Fibroblast of lung (primary cell): ENCODE measurements around the gene FADD. TPM values are rescaled to one million over a fixed set of nuclear protein-coding genes. Genes with fewer than 3 reads are reported as not detected.

Source experiments
- DNase-seq, 2 donors: peaks; one replicate each; pipeline versions ENCODE4 v3.0.0 to v3.0.0-alpha.2; 2010; ENCODE audit warnings: low read depth in 2 of 2
- H2AFZ ChIP-seq: 2 replicates; pipeline ENCODE4 v1.5.1; 2012; ENCODE audit warnings: low read length, control low read depth, inconsistent platforms
- H3K27ac ChIP-seq: 2 replicates; pipeline ENCODE4 v1.5.1; 2011; ENCODE audit warnings: low read length, control low read depth; ENCODE audit not compliant: insufficient read depth
- H3K27me3 ChIP-seq: 2 replicates; pipeline ENCODE4 v1.5.1; 2011; ENCODE audit warnings: mild to moderate bottlenecking, low read length; ENCODE audit not compliant: control insufficient read depth, insufficient read depth
- H3K36me3 ChIP-seq: 2 replicates; pipeline ENCODE4 v1.5.1; 2011; ENCODE audit warnings: low read length; ENCODE audit not compliant: control insufficient read depth, insufficient read depth
- H3K4me1 ChIP-seq: 2 replicates; pipeline ENCODE4 v1.5.1; 2011; ENCODE audit warnings: low read length; ENCODE audit not compliant: control insufficient read depth, insufficient read depth; ENCODE audit errors: extremely low read depth
- H3K4me2 ChIP-seq: 2 replicates; pipeline ENCODE4 v1.5.1; 2011; ENCODE audit warnings: low read length, control low read depth; ENCODE audit not compliant: insufficient read depth; ENCODE audit errors: extremely low read depth
- H3K4me3 ChIP-seq, 4 experiments: fragments of 200-600 bp in 1 of 4; sonication (generic) in 1 of 4; replicated peaks in 1 of 4; 2 replicates each; pipeline ENCODE4 v1.5.1; 2011 to 2016; ENCODE audit warnings: low read length in 4 of 4, low read depth in 3 of 4, mild to moderate bottlenecking in 3 of 4, control low read depth in 2 of 4, inconsistent platforms in 1 of 4, mixed read lengths in 1 of 4; ENCODE audit not compliant: insufficient read depth in 1 of 4; ENCODE audit errors: control extremely low read depth in 1 of 4
- H3K79me2 ChIP-seq: 2 replicates; pipeline ENCODE4 v1.5.1; 2012; ENCODE audit warnings: mild to moderate bottlenecking, low read length, inconsistent platforms; ENCODE audit not compliant: control insufficient read depth, insufficient read depth
- H3K9ac ChIP-seq: 2 replicates; pipeline ENCODE4 v1.5.1; 2011; ENCODE audit warnings: mild to moderate bottlenecking, low read length, control low read depth; ENCODE audit not compliant: insufficient read depth
- H3K9me3 ChIP-seq: 2 replicates; pipeline ENCODE4 v1.5.1; 2012; ENCODE audit warnings: low read depth, low read length; ENCODE audit not compliant: control insufficient read depth, insufficient read depth
- H4K20me1 ChIP-seq: 2 replicates; pipeline ENCODE4 v1.5.1; 2011; ENCODE audit warnings: low read length; ENCODE audit not compliant: control insufficient read depth, insufficient read depth; ENCODE audit errors: extremely low read depth
- EZH2 ChIP-seq: IDR thresholded peaks from 2 replicates; pipeline ENCODE4 v1.5.1; 2012; ENCODE audit warnings: low read length, control low read depth, mild to moderate bottlenecking; ENCODE audit errors: missing control alignments
- polyA plus RNA-seq, 2 donors: library from polyadenylated mRNA; depleted of rRNA in 1 of 2; stranded (reverse) in 1 of 2; unstranded in 1 of 2; fragments of >200 nt; gene quantifications; 2 replicates each; pipeline ENCODE4 v1.2.1, GENCODE V29; 2011 to 2012; ENCODE audit warnings: missing spikeins in 1 of 2
- total RNA-seq: library from RNA; depleted of rRNA; stranded (reverse); fragments of >200 nt; gene quantifications from 2 replicates; pipeline ENCODE4 v1.2.1, GENCODE V29; 2014
- TF ChIP-seq, protein P1 (sequence below), 2 donors: IDR thresholded peaks in 1 of 2; conservative IDR thresholded peaks in 1 of 2; 1 replicate in 1 of 2; 2 replicates in 1 of 2; pipeline ENCODE4 v1.5.1; 2011 to 2012; ENCODE audit warnings: low read length in 2 of 2, control low read depth in 1 of 2, inconsistent platforms in 1 of 2, low read depth in 1 of 2, mild to moderate bottlenecking in 1 of 2

The FADD gene
- total and polyA plus RNA-seq, 2 donors (not counting 1 experiment from before 2014, with no cell fraction given), result 26.3 to 32.0 TPM

GRCh38 chr11:70247710-70248072 is 44.6 kb downstream of the FADD start:
- H4K20me1 ChIP-seq, result no peaks in the 10 kb centered on the region
- no peaks in the 10 kb centered on the region for H3K9me3 ChIP-seq
- TF ChIP-seq, protein P1, sequence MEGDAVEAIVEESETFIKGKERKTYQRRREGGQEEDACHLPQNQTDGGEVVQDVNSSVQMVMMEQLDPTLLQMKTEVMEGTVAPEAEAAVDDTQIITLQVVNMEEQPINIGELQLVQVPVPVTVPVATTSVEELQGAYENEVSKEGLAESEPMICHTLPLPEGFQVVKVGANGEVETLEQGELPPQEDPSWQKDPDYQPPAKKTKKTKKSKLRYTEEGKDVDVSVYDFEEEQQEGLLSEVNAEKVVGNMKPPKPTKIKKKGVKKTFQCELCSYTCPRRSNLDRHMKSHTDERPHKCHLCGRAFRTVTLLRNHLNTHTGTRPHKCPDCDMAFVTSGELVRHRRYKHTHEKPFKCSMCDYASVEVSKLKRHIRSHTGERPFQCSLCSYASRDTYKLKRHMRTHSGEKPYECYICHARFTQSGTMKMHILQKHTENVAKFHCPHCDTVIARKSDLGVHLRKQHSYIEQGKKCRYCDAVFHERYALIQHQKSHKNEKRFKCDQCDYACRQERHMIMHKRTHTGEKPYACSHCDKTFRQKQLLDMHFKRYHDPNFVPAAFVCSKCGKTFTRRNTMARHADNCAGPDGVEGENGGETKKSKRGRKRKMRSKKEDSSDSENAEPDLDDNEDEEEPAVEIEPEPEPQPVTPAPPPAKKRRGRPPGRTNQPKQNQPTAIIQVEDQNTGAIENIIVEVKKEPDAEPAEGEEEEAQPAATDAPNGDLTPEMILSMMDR (conservative IDR thresholded peaks at IDR 0.05 in 1 of 2, IDR thresholded peaks at IDR 0.05 in 1 of 2; ENCODE audit: low read depth in 1 of 2, low read length in 2 of 2), result no peak
- no peak for TF ChIP-seq EZH2
- peak in 1 of 2 donors; percentile 29 for DNase-seq
- H3K27ac ChIP-seq, result no peak overlapping the region
- H3K27me3 ChIP-seq, result peaks cover 4% of the 10 kb centered on the region
- no peak overlapping the region for H3K9ac ChIP-seq
- H3K36me3 ChIP-seq, result no peaks in the 10 kb centered on the region
- no peaks in the 10 kb centered on the region for H3K4me1 ChIP-seq
- no peak overlapping the region for H3K4me3 ChIP-seq
- no peak overlapping the region for H2AFZ ChIP-seq
- no peaks in the 10 kb centered on the region for H3K79me2 ChIP-seq
- H3K4me2 ChIP-seq, result no peak overlapping the region

DNA sequence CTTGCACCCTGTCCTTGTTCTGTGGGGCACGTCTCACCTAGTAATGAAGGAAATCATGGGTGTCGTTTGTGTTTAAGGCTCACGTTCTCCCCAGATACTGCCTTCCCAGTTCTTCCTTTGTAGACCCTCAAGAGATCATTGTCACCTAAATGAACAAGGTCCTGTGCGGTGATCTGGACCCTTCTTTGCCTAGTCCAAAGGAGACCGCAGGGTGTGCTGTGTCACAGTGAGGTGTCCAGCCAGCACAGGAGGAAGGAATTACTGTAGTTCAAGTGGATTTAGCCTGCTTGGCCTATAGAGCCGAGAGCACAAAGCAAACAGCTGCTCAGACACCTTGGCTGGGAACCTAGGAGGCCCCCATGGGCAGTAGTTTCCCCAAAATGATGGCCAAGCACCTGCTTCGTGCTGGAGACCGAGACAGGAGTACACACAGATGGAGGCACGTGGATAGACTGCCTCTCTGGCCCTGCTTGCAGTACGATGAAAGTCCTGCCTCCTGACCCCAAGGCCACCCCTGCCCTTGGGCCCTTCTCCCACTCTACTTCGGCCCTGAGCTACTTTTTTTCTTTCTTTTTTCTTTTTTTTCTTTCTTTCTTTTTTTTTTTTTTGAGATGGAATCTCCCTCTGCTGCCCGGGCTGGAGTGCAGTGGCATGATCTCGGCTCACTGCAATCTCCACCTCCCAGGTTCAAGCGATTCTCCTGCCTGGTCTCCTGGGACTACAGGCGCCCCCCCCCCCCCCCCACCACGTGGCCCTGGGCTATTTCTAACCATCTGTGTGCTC is 48.0 kb downstream of the FADD start:
- no peak overlapping the region for H3K9ac ChIP-seq
- no peaks in the 10 kb centered on the region for H3K36me3 ChIP-seq
- no peaks in the 10 kb centered on the region for H4K20me1 ChIP-seq
- no peak for TF ChIP-seq EZH2
- TF ChIP-seq, protein P1 (conservative IDR thresholded peaks at IDR 0.05 in 1 of 2, IDR thresholded peaks at IDR 0.05 in 1 of 2; ENCODE audit: low read depth in 1 of 2, low read length in 2 of 2), result no peak
- no peaks in the 10 kb centered on the region for H3K79me2 ChIP-seq
- H3K4me2 ChIP-seq, result no peak overlapping the region
- H3K27me3 ChIP-seq, result peaks cover 7% of the 10 kb centered on the region
- H2AFZ ChIP-seq, result no peak overlapping the region
- no peaks in the 10 kb centered on the region for H3K9me3 ChIP-seq
- no peak overlapping the region for H3K4me3 ChIP-seq
- H3K27ac ChIP-seq, result no peak overlapping the region
- no peak for DNase-seq
- H3K4me1 ChIP-seq, result no peaks in the 10 kb centered on the region

DNA sequence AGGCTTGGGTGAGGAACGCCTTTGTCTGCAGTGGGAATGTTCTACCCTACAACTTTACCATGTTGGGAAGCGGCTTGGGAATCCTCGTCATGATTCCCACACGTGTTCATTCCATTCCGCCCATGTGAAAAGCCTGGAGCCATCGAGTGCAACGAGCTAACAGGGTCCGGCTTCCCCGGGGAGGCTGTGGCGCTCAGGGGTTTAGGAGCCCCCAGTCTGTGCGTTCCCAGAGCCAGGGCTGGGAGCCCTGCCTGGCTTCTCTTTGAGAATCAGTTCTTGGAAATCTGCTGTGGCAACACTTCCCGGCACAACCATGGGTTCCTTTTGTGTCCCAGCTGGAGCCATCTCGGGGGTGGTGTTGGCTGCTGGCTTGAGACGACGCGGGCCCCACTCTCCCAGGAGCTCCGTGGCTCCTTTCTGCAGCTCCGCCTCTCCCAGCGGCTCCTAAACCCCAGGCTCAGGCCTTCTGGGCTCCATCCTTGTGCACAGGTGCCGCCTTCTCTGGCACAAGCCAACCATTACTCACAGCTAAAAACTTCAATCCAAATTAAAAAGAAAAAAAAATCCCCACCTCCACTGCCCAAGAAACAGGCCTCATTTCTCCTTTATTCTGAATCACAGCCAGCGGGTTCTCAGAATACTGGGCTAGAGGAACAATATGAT is 48.7 kb downstream of the FADD start:
- no peaks in the 10 kb centered on the region for H3K36me3 ChIP-seq
- DNase-seq, result peak in 1 of 2 donors; percentile 79
- no peak overlapping the region for H2AFZ ChIP-seq
- H3K4me2 ChIP-seq, result no peak overlapping the region
- no peaks in the 10 kb centered on the region for H3K4me1 ChIP-seq
- no peak overlapping the region for H3K4me3 ChIP-seq
- no peak overlapping the region for H3K9ac ChIP-seq
- H3K27ac ChIP-seq, result no peak overlapping the region
- no peaks in the 10 kb centered on the region for H3K79me2 ChIP-seq
- no peaks in the 10 kb centered on the region for H3K9me3 ChIP-seq
- peaks cover 7% of the 10 kb centered on the region for H3K27me3 ChIP-seq
- no peaks in the 10 kb centered on the region for H4K20me1 ChIP-seq
- TF ChIP-seq, protein P1 (conservative IDR thresholded peaks at IDR 0.05 in 1 of 2, IDR thresholded peaks at IDR 0.05 in 1 of 2; ENCODE audit: low read depth in 1 of 2, low read length in 2 of 2), result no peak
- no peak for TF ChIP-seq EZH2
